Ureter (tissue), 1 donor: Measurements from ENCODE around the gene RILPL2. TPM values are rescaled to one million over a fixed set of nuclear protein-coding genes. Genes with fewer than 3 reads are reported as not detected.
"Not testable (repeated sequence)": the region's sequence is repeated elsewhere in the genome, so short reads cannot be mapped to it uniquely, and the experiment has no call there.

Experiments
- DNase-seq: peaks from one replicate; pipeline ENCODE4 v3.0.0-alpha.2; 2020; ENCODE audit warnings: low spot score
- total RNA-seq: library from RNA; stranded (reverse); gene quantifications from one replicate; pipeline ENCODE4 v1.2.4, GENCODE V29; 2023
- donor health status: DM: yes; HTN: yes; CAD: no.

The RILPL2 gene
- total RNA-seq, 1 donor from 2014 or later = 7.8 TPM

GRCh38 chr12:123404581-123404980, 31.9 kb downstream of the RILPL2 start:
- DNase-seq = no peak

GRCh38 chr12:123401753-123402683, 34.5 kb downstream of the RILPL2 start:
- no peak for DNase-seq

- DNase-seq = no peak
Observed at GRCh38 chr12:123399255-123399617, 37.2 kb downstream of the RILPL2 start.

GRCh38 chr12:123398550-123399254, 37.8 kb downstream of the RILPL2 start:
- peak; percentile 74 for DNase-seq

- DNase-seq = no peak
Observed at GRCh38 chr12:123398177-123398549, 38.3 kb downstream of the RILPL2 start.

GRCh38 chr12:123397400-123397799, 39.1 kb downstream of the RILPL2 start:
- DNase-seq = no peak

GRCh38 chr12:123396954-123397353, 39.5 kb downstream of the RILPL2 start:
- no peak for DNase-seq

- no peak for DNase-seq
Observed at GRCh38 chr12:123396543-123396942, 39.9 kb downstream of the RILPL2 start.

- DNase-seq = no peak
Observed at GRCh38 chr12:123395236-123395635, 41.2 kb downstream of the RILPL2 start.

GRCh38 chr12:123393747-123394146, 42.7 kb downstream of the RILPL2 start:
- no peak for DNase-seq

- DNase-seq = no peak
Observed at GRCh38 chr12:123391546-123392343, 44.7 kb downstream of the RILPL2 start.

- no peak for DNase-seq
Observed at GRCh38 chr12:123390498-123391426, 45.7 kb downstream of the RILPL2 start.

GRCh38 chr12:123389560-123390351, 46.7 kb downstream of the RILPL2 start:
- peak; percentile 62 for DNase-seq

- DNase-seq = no peak
Observed at GRCh38 chr12:123388951-123389559, 47.4 kb downstream of the RILPL2 start.

- peak; percentile 74 for DNase-seq
Observed at GRCh38 chr12:123388177-123388950, 48.1 kb downstream of the RILPL2 start.

- DNase-seq = no peak
Observed at GRCh38 chr12:123387508-123388176, 48.8 kb downstream of the RILPL2 start.

- not testable (repeated sequence) for DNase-seq
Observed at GRCh38 chr12:123385536-123385935, 50.9 kb downstream of the RILPL2 start.

GRCh38 chr12:123384994-123385376, 51.5 kb downstream of the RILPL2 start:
- DNase-seq = no peak
